ENCODE data around the gene RNF222. TPM values are rescaled to one million over a fixed set of nuclear protein-coding genes. Genes with fewer than 3 reads are reported as not detected.

The RNF222 gene
- total and polyA plus RNA-seq, 10 of the 15 experiments (the other 5 are each of a cell fraction or from before 2014, with no cell fraction given): not detected

DNA sequence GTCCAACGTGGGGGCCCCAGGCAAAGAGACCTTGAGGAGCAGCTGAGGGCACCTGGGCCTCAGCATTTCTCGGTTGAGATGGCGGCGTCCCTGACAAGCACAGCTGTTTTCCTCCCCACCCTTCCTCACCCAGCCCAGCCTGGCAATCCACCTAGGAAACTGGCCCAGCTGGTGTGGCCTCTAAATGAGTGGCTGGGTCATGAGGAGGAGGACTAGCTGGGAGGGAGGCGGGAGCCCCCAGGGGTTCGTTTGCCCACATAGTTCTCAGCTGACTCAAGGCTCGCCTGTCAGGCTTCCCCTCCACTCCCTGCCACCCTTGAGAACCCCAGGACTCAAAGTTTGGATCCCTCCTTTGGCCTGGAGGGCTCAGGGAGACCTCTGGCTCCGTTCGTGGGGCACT is 5.9 kb downstream of the RNF222 start:
- TF ChIP-seq, protein P1, sequence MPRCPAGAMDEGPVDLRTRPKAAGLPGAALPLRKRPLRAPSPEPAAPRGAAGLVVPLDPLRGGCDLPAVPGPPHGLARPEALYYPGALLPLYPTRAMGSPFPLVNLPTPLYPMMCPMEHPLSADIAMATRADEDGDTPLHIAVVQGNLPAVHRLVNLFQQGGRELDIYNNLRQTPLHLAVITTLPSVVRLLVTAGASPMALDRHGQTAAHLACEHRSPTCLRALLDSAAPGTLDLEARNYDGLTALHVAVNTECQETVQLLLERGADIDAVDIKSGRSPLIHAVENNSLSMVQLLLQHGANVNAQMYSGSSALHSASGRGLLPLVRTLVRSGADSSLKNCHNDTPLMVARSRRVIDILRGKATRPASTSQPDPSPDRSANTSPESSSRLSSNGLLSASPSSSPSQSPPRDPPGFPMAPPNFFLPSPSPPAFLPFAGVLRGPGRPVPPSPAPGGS (IDR thresholded peaks at IDR 0.05; ENCODE audit: borderline replicate concordance, insufficient read depth, low read depth, low read length, poor library complexity, severe bottlenecking): no peak
- TF ChIP-seq EZH2 (IDR thresholded peaks at IDR 0.05; ENCODE audit: borderline replicate concordance, control insufficient read depth, low read depth, low read length) (no peak), BMI1 (IDR thresholded peaks at IDR 0.05; ENCODE audit: borderline replicate concordance) (no peak)
- TF ChIP-seq, protein P2, sequence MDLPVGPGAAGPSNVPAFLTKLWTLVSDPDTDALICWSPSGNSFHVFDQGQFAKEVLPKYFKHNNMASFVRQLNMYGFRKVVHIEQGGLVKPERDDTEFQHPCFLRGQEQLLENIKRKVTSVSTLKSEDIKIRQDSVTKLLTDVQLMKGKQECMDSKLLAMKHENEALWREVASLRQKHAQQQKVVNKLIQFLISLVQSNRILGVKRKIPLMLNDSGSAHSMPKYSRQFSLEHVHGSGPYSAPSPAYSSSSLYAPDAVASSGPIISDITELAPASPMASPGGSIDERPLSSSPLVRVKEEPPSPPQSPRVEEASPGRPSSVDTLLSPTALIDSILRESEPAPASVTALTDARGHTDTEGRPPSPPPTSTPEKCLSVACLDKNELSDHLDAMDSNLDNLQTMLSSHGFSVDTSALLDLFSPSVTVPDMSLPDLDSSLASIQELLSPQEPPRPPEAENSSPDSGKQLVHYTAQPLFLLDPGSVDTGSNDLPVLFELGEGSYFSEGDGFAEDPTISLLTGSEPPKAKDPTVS (IDR thresholded peaks at IDR 0.05; ENCODE audit: low read depth, low read length): no peak
- DNase-seq (ENCODE audit: low read depth, low spot score) (no peak), FAIRE-seq (no peak), ATAC-seq (no peak)
- ChIA-PET SMC1A (ENCODE audit: uncharacterized antibody, unreplicated experiment) (interaction anchor here (0.8 kb wide), 1 partner anchor 18 kb away, joined by 3 read pairs; no protein-coding TSS in a partner anchor), POLR2A (no interaction called here), RAD21 (ENCODE audit: unreplicated experiment) (no interaction called here), CTCF (interaction anchor here (0.9 kb wide), 1 partner anchor 18 kb away, joined by 4 read pairs; no protein-coding TSS in a partner anchor)
- Histone ChIP-seq H3K79me2 (ENCODE audit: control insufficient read depth, insufficient read depth, low read length) (no peaks in the 10 kb centered on the region), H3K4me3 (no peak overlapping the region), H3K9me3 (replicated peaks; ENCODE audit: control insufficient read depth, insufficient read depth, low read length) (no peaks in the 10 kb centered on the region), H3K4me2 (ENCODE audit: control insufficient read depth, insufficient read depth) (no peak overlapping the region), H2AFZ (ENCODE audit: control insufficient read depth, low read depth, low read length) (no peak overlapping the region), H3K27ac (ENCODE audit: control insufficient read depth, insufficient read depth) (no peak overlapping the region), H4K20me1 (ENCODE audit: control insufficient read depth, insufficient read depth) (no peaks in the 10 kb centered on the region), H3K36me3 (ENCODE audit: control insufficient read depth in 2 of 2, insufficient read depth in 2 of 2, low read length in 1 of 2) (no peaks in the 10 kb centered on the region), H3K27me3 (replicated peaks in 1 of 2; ENCODE audit: control insufficient read depth in 2 of 2, insufficient read depth in 2 of 2, low read length in 1 of 2) (no peaks in the 10 kb centered on the region), H3K4me1 (ENCODE audit: control insufficient read depth, insufficient read depth, low read length) (no peaks in the 10 kb centered on the region), H3K9ac (ENCODE audit: control insufficient read depth, insufficient read depth, low read length) (no peak overlapping the region)
- WGBS (ENCODE audit: insufficient coverage, insufficient replicate concordance, low lambda C conversion rate, missing lambda C conversion rate): 31% methylated on average over 9 of the region's 9 CpGs
- in situ Hi-C loops (cut with MboI) (no loop called here), intact Hi-C loops (cut with micrococcal nuclease; ENCODE audit: unreplicated experiment) (no loop called here)
- no TSS peak for BruUV-seq (replicated peaks)
